ENCODE measurements around the gene NAGS. TPM values are rescaled to one million over a fixed set of nuclear protein-coding genes. Genes with fewer than 3 reads are reported as not detected.
A peak's percentile ranks its signal among the peaks of the same experiment; 100 is the strongest.

The NAGS gene
- total and polyA plus RNA-seq, 2 experiments from 2014 or later: 4.2 to 7.2 TPM

GRCh38 chr17:44006272-44006597 lies 1.8 kb downstream of the NAGS start (continued):
- TF ChIP-seq REST (IDR thresholded peaks at IDR 0.05; ENCODE audit: unreplicated experiment) (no peak), ZNF331 (CRISPR knock-in tag; IDR thresholded peaks at IDR 0.05; ENCODE audit: low read depth) (no peak), NANOG (IDR thresholded peaks at IDR 0.05; ENCODE audit: borderline replicate concordance) (no peak), CREB1 (CRISPR knock-in tag; IDR thresholded peaks at IDR 0.05; ENCODE audit: low read depth) (no peak), EZH2 (IDR thresholded peaks at IDR 0.05; ENCODE audit: low read depth, unreplicated experiment) (no peak), POLR2AphosphoS5 (IDR thresholded peaks at IDR 0.05; ENCODE audit: low read depth) (no peak)

GRCh38 chr17:44006598-44007345 lies 2.4 kb downstream of the NAGS start:
- peaks cover 16% of the 10 kb centered on the region for H3K36me3 Mint-ChIP-seq (ENCODE audit: low read depth)
- H3K27ac Mint-ChIP-seq: peak overlapping the region; percentile 77; the same call in 1 of the 2 replicates
- peak overlapping the region; percentile 86 for H2AFZ ChIP-seq
- H3K4me3 Mint-ChIP-seq: peak overlapping the region; percentile 84
- H3K4me3 ChIP-seq: peak overlapping the region; percentile 97
- ATAC-seq (peak; percentile 41), DNase-seq (ENCODE audit: low spot score) (peak; percentile 99)
- TF ChIP-seq ETS1 (IDR thresholded peaks at IDR 0.05): 0 out of 2 replicates have a peak, but pooled peaks have one; percentile 43
- peak; percentile 44 to 52 for TF ChIP-seq CTCF (conservative IDR thresholded peaks at IDR 0.05; ENCODE audit: low read depth in 2 of 2)
- no peak for TF ChIP-seq REST (IDR thresholded peaks at IDR 0.05; ENCODE audit: unreplicated experiment)
- peak; percentile 65; the same call in 1 of the 2 replicates for TF ChIP-seq POLR2AphosphoS5 (IDR thresholded peaks at IDR 0.05; ENCODE audit: low read depth)
- peaks cover 14% of the 10 kb centered on the region for H3K4me1 ChIP-seq (ENCODE audit: insufficient read depth)
- peak overlapping the region; percentile 99 for H3K4me2 ChIP-seq
- H3K9me3 Mint-ChIP-seq: no peaks in the 10 kb centered on the region
- H3K27me3 ChIP-seq (ENCODE audit: insufficient read depth): peaks cover 38% of the 10 kb centered on the region
- H3K79me2 ChIP-seq (replicated peaks; ENCODE audit: insufficient read depth): no peaks in the 10 kb centered on the region
- peaks cover 10% of the 10 kb centered on the region; the same call in 1 of the 2 replicates for H4K20me1 ChIP-seq (replicated peaks; ENCODE audit: insufficient read depth)
- H3K27ac ChIP-seq (ENCODE audit: low read depth): peak overlapping the region; percentile 50; the same call in 1 of the 2 replicates
- H3F3A ChIP-seq (replicated peaks; ENCODE audit: low read depth): peaks cover 12% of the 10 kb centered on the region; the same call in 1 of the 2 replicates
- H3K4me1 Mint-ChIP-seq: peaks cover 18% of the 10 kb centered on the region
- H3K36me3 ChIP-seq (ENCODE audit: insufficient read depth): no peaks in the 10 kb centered on the region
- peaks cover 44% of the 10 kb centered on the region for H3K27me3 Mint-ChIP-seq (ENCODE audit: insufficient read depth, low read depth, poor library complexity)
- no peaks in the 10 kb centered on the region for H3K9me2 ChIP-seq (ENCODE audit: insufficient read depth)
